Chondrocyte (in vitro differentiated cells): ENCODE results near the gene ACTA1. TPM values are rescaled to one million over a fixed set of nuclear protein-coding genes. Genes with fewer than 3 reads are reported as not detected.

ENCODE experiments used
- DNase-seq: peaks from one replicate; pipeline ENCODE4 v3.0.0; 2021; ENCODE audit warnings: mixed read lengths, low spot score
- H3K27ac Mint-ChIP-seq: one replicate; pipeline ENCODE4 v1.8.0; 2021; ENCODE audit warnings: mild to moderate bottlenecking, moderate library complexity, mixed read lengths; ENCODE audit not compliant: unreplicated experiment
- H3K27me3 Mint-ChIP-seq: 2 replicates; pipeline ENCODE4 v1.8.0; 2021; ENCODE audit warnings: low read depth, mixed read lengths
- H3K36me3 Mint-ChIP-seq: 2 replicates; pipeline ENCODE4 v1.8.0; 2021; ENCODE audit warnings: low read depth, mixed read lengths
- H3K4me1 Mint-ChIP-seq: 2 replicates; pipeline ENCODE4 v1.8.0; 2021; ENCODE audit warnings: low read depth, mild to moderate bottlenecking, mixed read lengths
- H3K4me3 Mint-ChIP-seq: one replicate; pipeline ENCODE4 v1.8.0; 2021; ENCODE audit warnings: mild to moderate bottlenecking, moderate library complexity, mixed read lengths; ENCODE audit not compliant: unreplicated experiment
- H3K9me3 Mint-ChIP-seq: 2 replicates; pipeline ENCODE4 v1.8.0; 2021; ENCODE audit warnings: low read depth, mixed read lengths
- CTCF ChIP-seq: fragments of 200-600 bp; sonication (generic); IDR thresholded peaks from 2 replicates; pipeline ENCODE4 v1.5.0; 2021; ENCODE audit warnings: antibody characterized with exemption, mild to moderate bottlenecking, moderate library complexity
- total RNA-seq: library from RNA; stranded (reverse); gene quantifications from 3 replicates; pipeline ENCODE4 v1.2.1, GENCODE V29; 2021

ACTA1 gene
- total RNA-seq, 1 donor from 2014 or later, result 3.5 TPM

- Mint-ChIP-seq H3K9me3 (no peaks in the 10 kb centered on the region), H3K4me3 (no peak overlapping the region), H3K36me3 (peaks cover 10% of the 10 kb centered on the region), H3K4me1 (no peaks in the 10 kb centered on the region), H3K27me3 (no peaks in the 10 kb centered on the region), H3K27ac (no peak overlapping the region)
- TF ChIP-seq CTCF, result peak; percentile 81
- no peak for DNase-seq
These were observed 19.3 kb upstream of the ACTA1 start for GRCh38 chr1:229452956-229453801.

GRCh38 chr1:229448845-229449244 lies 15.0 kb upstream of the ACTA1 start:
- Mint-ChIP-seq H3K27ac (no peak overlapping the region), H3K27me3 (no peaks in the 10 kb centered on the region), H3K4me3 (no peak overlapping the region), H3K4me1 (no peaks in the 10 kb centered on the region), H3K9me3 (no peaks in the 10 kb centered on the region), H3K36me3 (peaks cover 18% of the 10 kb centered on the region)
- no peak for DNase-seq
- no peak for TF ChIP-seq CTCF

GRCh38 chr1:229448354-229448753 lies 14.5 kb upstream of the ACTA1 start:
- Mint-ChIP-seq H3K27ac (no peak overlapping the region), H3K36me3 (peaks cover 18% of the 10 kb centered on the region), H3K9me3 (no peaks in the 10 kb centered on the region), H3K4me1 (no peaks in the 10 kb centered on the region), H3K27me3 (no peaks in the 10 kb centered on the region), H3K4me3 (no peak overlapping the region)
- no peak for TF ChIP-seq CTCF
- no peak for DNase-seq

GRCh38 chr1:229447809-229448252 lies 13.9 kb upstream of the ACTA1 start:
- H3K4me3 Mint-ChIP-seq, result no peak overlapping the region
- no peaks in the 10 kb centered on the region for H3K9me3 Mint-ChIP-seq
- no peak overlapping the region for H3K27ac Mint-ChIP-seq
- H3K36me3 Mint-ChIP-seq, result peaks cover 18% of the 10 kb centered on the region
- no peaks in the 10 kb centered on the region for H3K4me1 Mint-ChIP-seq
- TF ChIP-seq CTCF, result no peak
- H3K27me3 Mint-ChIP-seq, result no peaks in the 10 kb centered on the region
- DNase-seq, result no peak

GRCh38 chr1:229445828-229446227 lies 11.9 kb upstream of the ACTA1 start:
- no peak overlapping the region for H3K27ac Mint-ChIP-seq
- no peak overlapping the region for H3K4me3 Mint-ChIP-seq
- H3K27me3 Mint-ChIP-seq, result no peaks in the 10 kb centered on the region
- H3K36me3 Mint-ChIP-seq, result peaks cover 18% of the 10 kb centered on the region
- DNase-seq, result no peak
- no peak for TF ChIP-seq CTCF
- H3K9me3 Mint-ChIP-seq, result no peaks in the 10 kb centered on the region
- peaks cover 14% of the 10 kb centered on the region for H3K4me1 Mint-ChIP-seq
